ENCODE data around the gene BABAM2. TPM values are rescaled to one million over a fixed set of nuclear protein-coding genes. Genes with fewer than 3 reads are reported as not detected.

The BABAM2 gene
- total and polyA plus RNA-seq, 9 of the 15 experiments (the other 6 are each of a cell fraction or from before 2014, with no cell fraction given): 10.9 to 37.4 (median 25.6) TPM

DNA sequence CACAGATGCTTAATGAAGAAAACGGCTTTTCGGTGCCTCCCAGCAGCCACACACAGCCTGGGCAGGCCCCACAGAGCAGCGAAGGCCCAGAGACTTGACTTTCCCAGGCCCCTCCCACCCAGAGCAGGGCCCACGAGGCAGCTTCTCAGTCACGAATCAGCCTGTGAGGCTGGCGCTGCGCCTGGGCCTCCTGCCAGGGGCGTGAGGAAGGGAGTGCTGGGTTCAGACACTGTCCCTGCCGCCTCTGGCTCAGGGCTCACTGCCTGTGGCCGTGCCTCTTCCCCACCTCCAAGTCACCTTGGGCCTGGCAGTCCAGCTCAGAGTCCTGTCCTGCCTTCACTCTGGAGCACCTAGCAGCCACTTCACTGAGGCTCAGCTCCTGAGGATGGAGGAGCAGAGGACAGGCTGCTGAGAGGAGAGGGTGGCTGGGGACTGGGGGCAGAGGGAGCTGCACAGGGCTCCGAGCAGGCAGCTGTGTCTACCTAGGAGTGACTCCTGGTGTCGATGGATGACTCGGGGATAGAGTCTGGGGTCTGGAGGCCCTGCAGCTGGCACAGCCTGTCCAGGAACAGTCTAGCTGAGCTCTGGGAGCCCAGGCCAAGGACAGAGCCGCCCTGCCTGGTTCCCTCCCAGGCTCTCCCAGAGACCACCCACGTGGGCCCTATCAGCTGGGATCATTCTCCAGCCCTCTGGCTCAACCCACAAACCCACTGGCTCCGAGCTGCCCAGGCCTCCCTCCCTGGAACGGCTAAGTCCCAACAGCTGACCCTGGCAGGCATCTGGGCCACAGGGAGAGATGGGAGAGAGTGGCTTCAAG, 465.8 kb downstream of the BABAM2 start (continued):
- TF ChIP-seq, protein P1, sequence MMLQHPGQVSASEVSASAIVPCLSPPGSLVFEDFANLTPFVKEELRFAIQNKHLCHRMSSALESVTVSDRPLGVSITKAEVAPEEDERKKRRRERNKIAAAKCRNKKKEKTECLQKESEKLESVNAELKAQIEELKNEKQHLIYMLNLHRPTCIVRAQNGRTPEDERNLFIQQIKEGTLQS (IDR thresholded peaks at IDR 0.05): no peak
- TF ChIP-seq, protein P1 (CRISPR knock-in tag; conservative IDR thresholded peaks at IDR 0.05): no peak
- TF ChIP-seq RFX7 (CRISPR knock-in tag; IDR thresholded peaks at IDR 0.05) (no peak), RBFOX2 (IDR thresholded peaks at IDR 0.05; ENCODE audit: low read depth, low read length) (peak; percentile 44), MYC (IDR thresholded peaks at IDR 0.05; ENCODE audit: low read depth, low read length) (peak; percentile 20; the same call in 1 of the 2 replicates), MYC (CRISPR knock-in tag; IDR thresholded peaks at IDR 0.05; ENCODE audit: borderline replicate concordance, low read depth) (peak; percentile 29; the same call in 1 of the 2 replicates), ZNF584 (CRISPR knock-in tag; IDR thresholded peaks at IDR 0.05; ENCODE audit: low read depth) (peak; percentile 75; the same call in 1 of the 2 replicates), NR4A1 (CRISPR knock-in tag; IDR thresholded peaks at IDR 0.05) (no peak), NR4A1 (tag; IDR thresholded peaks at IDR 0.05) (0 out of 2 replicates have a peak, but pooled peaks have one; percentile 21), ZFX (CRISPR knock-in tag; IDR thresholded peaks at IDR 0.05) (peak; percentile 36), TEAD1 (CRISPR knock-in tag; IDR thresholded peaks at IDR 0.05) (0 out of 4 replicates have a peak, but pooled peaks of 1 of the 2 experiments have one; percentile 14), ARID2 (IDR thresholded peaks at IDR 0.05) (no peak)
- TF ChIP-seq, protein P2, sequence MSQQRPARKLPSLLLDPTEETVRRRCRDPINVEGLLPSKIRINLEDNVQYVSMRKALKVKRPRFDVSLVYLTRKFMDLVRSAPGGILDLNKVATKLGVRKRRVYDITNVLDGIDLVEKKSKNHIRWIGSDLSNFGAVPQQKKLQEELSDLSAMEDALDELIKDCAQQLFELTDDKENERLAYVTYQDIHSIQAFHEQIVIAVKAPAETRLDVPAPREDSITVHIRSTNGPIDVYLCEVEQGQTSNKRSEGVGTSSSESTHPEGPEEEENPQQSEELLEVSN (IDR thresholded peaks at IDR 0.05; ENCODE audit: borderline replicate concordance in 1 of 2, extremely low read depth in 1 of 2, insufficient read depth in 1 of 2, insufficient read length in 1 of 2, low read depth in 1 of 2, low read length in 1 of 2, poor library complexity in 1 of 2, severe bottlenecking in 1 of 2): peak in 1 of 2 experiments; percentile 31
- TF ChIP-seq, protein P3, sequence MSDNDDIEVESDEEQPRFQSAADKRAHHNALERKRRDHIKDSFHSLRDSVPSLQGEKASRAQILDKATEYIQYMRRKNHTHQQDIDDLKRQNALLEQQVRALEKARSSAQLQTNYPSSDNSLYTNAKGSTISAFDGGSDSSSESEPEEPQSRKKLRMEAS (CRISPR knock-in tag; IDR thresholded peaks at IDR 0.05): peak; percentile 15; the same call in 1 of the 2 replicates
- TF ChIP-seq, protein P4, sequence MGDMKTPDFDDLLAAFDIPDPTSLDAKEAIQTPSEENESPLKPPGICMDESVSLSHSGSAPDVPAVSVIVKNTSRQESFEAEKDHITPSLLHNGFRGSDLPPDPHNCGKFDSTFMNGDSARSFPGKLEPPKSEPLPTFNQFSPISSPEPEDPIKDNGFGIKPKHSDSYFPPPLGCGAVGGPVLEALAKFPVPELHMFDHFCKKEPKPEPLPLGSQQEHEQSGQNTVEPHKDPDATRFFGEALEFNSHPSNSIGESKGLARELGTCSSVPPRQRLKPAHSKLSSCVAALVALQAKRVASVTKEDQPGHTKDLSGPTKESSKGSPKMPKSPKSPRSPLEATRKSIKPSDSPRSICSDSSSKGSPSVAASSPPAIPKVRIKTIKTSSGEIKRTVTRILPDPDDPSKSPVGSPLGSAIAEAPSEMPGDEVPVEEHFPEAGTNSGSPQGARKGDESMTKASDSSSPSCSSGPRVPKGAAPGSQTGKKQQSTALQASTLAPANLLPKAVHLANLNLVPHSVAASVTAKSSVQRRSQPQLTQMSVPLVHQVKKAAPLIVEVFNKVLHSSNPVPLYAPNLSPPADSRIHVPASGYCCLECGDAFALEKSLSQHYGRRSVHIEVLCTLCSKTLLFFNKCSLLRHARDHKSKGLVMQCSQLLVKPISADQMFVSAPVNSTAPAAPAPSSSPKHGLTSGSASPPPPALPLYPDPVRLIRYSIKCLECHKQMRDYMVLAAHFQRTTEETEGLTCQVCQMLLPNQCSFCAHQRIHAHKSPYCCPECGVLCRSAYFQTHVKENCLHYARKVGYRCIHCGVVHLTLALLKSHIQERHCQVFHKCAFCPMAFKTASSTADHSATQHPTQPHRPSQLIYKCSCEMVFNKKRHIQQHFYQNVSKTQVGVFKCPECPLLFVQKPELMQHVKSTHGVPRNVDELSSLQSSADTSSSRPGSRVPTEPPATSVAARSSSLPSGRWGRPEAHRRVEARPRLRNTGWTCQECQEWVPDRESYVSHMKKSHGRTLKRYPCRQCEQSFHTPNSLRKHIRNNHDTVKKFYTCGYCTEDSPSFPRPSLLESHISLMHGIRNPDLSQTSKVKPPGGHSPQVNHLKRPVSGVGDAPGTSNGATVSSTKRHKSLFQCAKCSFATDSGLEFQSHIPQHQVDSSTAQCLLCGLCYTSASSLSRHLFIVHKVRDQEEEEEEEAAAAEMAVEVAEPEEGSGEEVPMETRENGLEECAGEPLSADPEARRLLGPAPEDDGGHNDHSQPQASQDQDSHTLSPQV (IDR thresholded peaks at IDR 0.05): peak; percentile 55; the same call in 1 of the 2 replicates
